GM23248 (cell line): ENCODE data around the gene TP53TG3C.
"Not testable (repeated sequence)": the region's sequence is repeated elsewhere in the genome, so short reads cannot be mapped to it uniquely, and the experiment has no call there.

Experiments
- EZH2 ChIP-seq: fragments of 200-600 bp; sonication (generic); IDR thresholded peaks from 2 replicates; pipeline ENCODE4 v1.6.1; 2018; ENCODE audit warnings: antibody characterized with exemption, mild to moderate bottlenecking; ENCODE audit not compliant: insufficient read depth, poor library complexity, severe bottlenecking
- EZH2phosphoT487 ChIP-seq: fragments of 200-600 bp; sonication (generic); IDR thresholded peaks from 2 replicates; pipeline ENCODE4 v1.6.1; 2018; ENCODE audit warnings: antibody characterized with exemption, moderate library complexity, mild to moderate bottlenecking, low read depth; ENCODE audit not compliant: insufficient read depth

DNA sequence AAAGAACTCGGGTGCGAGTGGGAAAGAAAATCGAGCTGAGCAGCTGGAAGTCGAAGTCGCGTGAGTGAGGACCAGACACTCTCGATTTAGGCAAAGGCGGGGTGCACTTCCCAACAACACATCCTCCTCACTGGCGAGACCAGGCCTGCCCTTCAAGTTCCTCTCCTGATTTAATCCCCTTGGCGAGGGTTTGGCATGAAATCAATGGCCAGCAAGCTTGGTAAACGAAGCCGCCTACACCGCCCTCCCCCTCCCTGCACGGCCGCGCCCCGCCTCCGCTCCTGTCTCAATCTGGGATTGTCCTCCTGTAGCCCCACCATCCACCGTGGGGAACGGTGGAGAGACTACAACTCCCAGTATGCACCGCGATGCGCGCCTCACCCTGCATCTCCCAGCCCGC lies at the start of gene TP53TG3C:
- not testable (repeated sequence) for TF ChIP-seq EZH2phosphoT487, EZH2
